GM23248 (cell line): ENCODE data around the gene TWNK.

Experiments used
- EZH2 ChIP-seq: fragments of 200-600 bp; sonication (generic); IDR thresholded peaks from 2 replicates; pipeline ENCODE4 v1.6.1; 2018; ENCODE audit warnings: antibody characterized with exemption, mild to moderate bottlenecking; ENCODE audit not compliant: insufficient read depth, poor library complexity, severe bottlenecking
- EZH2phosphoT487 ChIP-seq: fragments of 200-600 bp; sonication (generic); IDR thresholded peaks from 2 replicates; pipeline ENCODE4 v1.6.1; 2018; ENCODE audit warnings: antibody characterized with exemption, moderate library complexity, mild to moderate bottlenecking, low read depth; ENCODE audit not compliant: insufficient read depth

GRCh38 chr10:101028446-101029337 is 41.3 kb downstream of the TWNK start:
- TF ChIP-seq EZH2phosphoT487 (no peak), EZH2 (no peak)
